DMS 273 (cell line): ENCODE measurements around the gene BRSK2.
"Not testable (repeated sequence)": the region's sequence is repeated elsewhere in the genome, so short reads cannot be mapped to it uniquely, and the experiment has no call there.

Experiments
- DNase-seq: peaks from one replicate; lab custom pipeline; 2025; ENCODE audit not compliant: unreplicated experiment; lab: John Stamatoyannopoulos, UW

The BRSK2 gene

GRCh38 chr11:1354125-1354938 lies 35.4 kb upstream of the BRSK2 start:
- DNase-seq = no peak

- DNase-seq = no peak
These were observed 33.7 kb upstream of the BRSK2 start for GRCh38 chr11:1356007-1356435.

GRCh38 chr11:1356478-1356960 lies 33.2 kb upstream of the BRSK2 start:
- no peak for DNase-seq

GRCh38 chr11:1358286-1358685 lies 31.4 kb upstream of the BRSK2 start:
- DNase-seq = no peak

- DNase-seq = not testable (repeated sequence)
These were observed 30.8 kb upstream of the BRSK2 start for GRCh38 chr11:1358931-1359330.

GRCh38 chr11:1359556-1359955 lies 30.2 kb upstream of the BRSK2 start:
- DNase-seq = no peak

- no peak for DNase-seq
These were observed 29.4 kb upstream of the BRSK2 start for GRCh38 chr11:1360181-1360834.

- DNase-seq = no peak
These were observed 28.8 kb upstream of the BRSK2 start for GRCh38 chr11:1360835-1361357.

GRCh38 chr11:1361882-1362281 lies 27.9 kb upstream of the BRSK2 start:
- no peak for DNase-seq

- no peak for DNase-seq
These were observed 22.0 kb upstream of the BRSK2 start for GRCh38 chr11:1367721-1368120.

- no peak for DNase-seq
These were observed 21.5 kb upstream of the BRSK2 start for GRCh38 chr11:1368216-1368615.

- DNase-seq = no peak
These were observed 20.8 kb upstream of the BRSK2 start for GRCh38 chr11:1368966-1369365.

GRCh38 chr11:1369371-1370005 lies 20.2 kb upstream of the BRSK2 start:
- no peak for DNase-seq

GRCh38 chr11:1370186-1371025 lies 19.3 kb upstream of the BRSK2 start:
- DNase-seq = no peak

GRCh38 chr11:1371026-1371325 lies 18.8 kb upstream of the BRSK2 start:
- DNase-seq = no peak

GRCh38 chr11:1371377-1371776 lies 18.4 kb upstream of the BRSK2 start:
- DNase-seq = no peak

GRCh38 chr11:1371836-1372465 lies 17.8 kb upstream of the BRSK2 start:
- no peak for DNase-seq

- DNase-seq = no peak
These were observed 17.1 kb upstream of the BRSK2 start for GRCh38 chr11:1372660-1373059.

GRCh38 chr11:1373536-1374214 lies 16.1 kb upstream of the BRSK2 start:
- no peak for DNase-seq
